GM19240 (cell line): ENCODE results near the gene FBXO2.

Experiments used
- DNase-seq: peaks from one replicate; pipeline ENCODE4 v3.0.0; 2011; ENCODE audit warnings: low spot score; ENCODE audit not compliant: insufficient read length

FBXO2 gene

DNA sequence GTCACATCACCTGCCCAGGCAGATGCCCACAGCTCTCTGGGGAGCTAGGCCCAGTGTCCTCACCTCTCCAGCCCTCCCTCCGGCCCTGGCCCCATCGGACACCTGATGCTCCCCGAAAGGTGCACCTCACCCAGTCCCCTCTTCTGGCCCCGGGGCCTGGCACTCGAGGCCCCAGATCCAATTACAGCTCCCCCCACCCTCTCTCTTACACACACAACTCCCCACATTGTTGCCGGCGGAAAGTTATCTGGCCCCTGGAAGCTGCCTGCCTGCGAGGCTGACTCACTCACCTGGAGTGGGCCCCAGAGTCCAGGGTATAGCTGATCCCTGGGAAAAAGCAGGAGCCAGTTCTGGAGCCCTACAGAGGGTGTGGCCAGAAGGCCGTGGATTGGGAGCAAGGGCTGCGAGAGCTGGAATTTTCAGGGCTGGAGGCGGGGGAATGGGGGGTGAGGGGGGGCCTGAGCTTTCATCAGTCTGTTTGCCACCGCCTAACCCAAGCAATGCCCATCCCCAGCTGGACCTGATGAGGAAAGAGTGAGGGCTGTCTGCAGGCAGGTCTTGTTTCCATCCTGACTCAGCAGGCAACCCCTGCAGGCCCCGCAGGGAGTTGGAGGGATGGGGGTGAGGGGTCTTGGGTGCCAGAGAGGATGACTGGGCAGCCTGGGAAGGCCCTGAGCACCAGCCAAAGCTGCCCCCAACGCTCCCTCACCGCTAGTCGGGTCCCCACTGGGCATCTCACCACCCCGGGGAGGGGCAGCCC, 948 bp downstream of the FBXO2 start:
- no peak for DNase-seq

DNA sequence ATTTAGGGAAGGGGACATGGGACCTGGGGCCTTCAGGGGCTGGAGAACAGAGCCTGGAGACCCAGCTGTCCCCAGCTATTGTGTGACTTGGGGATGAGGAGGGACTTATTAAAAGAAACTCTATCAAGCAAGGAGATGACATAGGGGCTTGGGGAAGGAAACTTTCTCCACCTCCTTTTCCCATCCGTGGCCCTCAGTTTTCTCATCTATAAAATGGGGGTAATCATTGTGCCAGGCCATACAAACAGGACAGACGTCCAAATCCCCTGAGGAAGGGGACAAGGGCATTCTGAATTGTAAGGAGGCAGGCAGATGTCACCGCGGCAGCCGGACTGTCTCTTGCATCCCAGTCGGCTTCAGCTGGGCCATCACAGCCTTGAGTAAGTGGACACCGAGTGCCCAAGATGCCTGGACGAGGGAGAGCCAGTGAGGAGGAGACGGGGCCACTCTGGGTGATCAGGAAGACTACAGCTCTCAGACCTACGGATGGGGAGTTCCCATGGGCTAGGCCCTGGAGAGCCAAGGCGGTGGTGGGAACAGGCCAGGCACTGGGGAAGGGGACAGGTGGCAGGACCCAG, 1.9 kb downstream of the FBXO2 start:
- no peak for DNase-seq

DNA sequence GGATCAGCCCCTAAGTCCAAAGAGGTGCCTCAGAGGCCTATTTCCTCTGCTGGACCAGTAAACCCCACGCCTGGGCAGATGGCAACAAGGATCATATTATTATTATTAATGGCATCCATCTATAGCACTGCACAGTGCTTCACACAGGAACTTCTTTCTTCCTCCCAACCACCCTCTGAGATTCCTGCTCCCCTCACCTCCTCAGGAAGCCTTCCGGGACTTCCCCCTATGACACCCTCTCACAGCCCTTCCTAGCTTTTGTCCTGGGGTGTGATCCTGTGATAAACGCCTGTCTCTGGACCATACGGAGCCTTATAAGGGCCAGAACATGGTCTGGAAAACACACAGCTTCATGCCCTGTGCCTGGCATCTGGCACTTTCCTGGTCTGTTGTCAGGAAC, 3.2 kb downstream of the FBXO2 start:
- no peak for DNase-seq

DNA sequence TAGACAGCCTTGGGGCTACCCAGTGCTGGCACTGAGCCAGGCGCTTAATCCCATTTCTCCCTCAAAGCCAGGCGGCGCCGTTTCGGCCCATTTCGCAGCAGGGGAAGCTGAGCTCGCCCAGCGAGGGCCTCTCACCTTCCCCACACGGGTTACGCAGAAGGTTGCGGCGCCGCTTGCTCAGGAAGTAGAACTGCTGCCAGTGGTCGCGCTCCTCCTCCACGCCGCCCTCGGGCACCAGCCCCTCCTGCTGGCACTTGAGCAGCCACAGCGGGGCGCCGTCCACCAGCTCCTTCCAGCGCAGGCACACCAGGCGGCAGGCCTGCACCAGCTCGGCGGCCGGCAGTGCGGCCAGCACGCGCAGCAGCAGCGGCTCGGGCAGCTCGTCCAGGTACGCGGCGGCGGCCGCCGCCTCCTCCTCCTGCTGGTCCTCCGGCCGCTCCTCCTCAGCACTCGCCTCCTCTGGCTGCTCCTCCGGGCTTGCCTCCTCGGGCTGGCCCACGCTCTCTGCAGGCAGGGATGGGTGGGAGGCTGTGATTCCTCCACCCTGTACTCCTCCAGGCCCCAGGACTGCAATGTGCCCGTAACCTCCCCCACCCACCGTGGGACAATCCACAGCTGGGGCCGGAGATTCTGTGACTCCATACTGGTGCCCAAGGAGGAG, 3.8 kb downstream of the FBXO2 start:
- peak; percentile 45 for DNase-seq

DNA sequence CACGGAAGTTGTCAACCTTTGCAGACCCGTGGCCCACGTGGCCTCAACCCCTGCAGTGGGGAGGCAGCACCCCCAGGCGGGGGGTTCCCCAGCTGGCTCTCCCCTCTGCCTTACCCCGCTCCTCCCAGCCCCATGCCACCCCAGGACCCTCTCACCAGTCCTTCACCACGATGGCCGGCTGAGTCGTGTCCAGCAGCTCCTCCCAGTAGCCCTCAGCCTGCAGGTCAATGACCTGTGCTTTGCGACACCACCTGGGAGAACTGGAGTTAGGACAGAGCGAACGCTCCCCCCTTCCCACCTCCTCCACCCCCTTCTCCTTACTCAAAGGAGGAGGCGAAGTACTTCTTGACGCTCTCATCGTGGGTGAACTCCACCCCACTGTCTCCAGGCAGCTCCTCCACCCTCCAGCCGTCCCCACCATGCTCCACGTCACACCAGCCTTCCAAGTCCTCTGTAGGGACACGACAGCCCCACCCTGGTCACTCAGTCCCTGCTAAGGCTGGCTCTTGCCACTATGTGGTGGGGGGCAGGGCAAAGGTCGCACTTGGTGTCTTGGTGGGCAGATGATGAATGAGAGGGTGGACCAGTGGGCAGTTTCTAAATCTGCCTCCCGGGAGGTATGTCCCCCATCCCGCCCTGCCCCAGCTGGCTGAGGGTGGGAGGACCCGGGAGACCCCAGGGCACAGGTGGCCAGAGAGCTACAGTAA, 4.5 kb downstream of the FBXO2 start:
- DNase-seq, result no peak

DNA sequence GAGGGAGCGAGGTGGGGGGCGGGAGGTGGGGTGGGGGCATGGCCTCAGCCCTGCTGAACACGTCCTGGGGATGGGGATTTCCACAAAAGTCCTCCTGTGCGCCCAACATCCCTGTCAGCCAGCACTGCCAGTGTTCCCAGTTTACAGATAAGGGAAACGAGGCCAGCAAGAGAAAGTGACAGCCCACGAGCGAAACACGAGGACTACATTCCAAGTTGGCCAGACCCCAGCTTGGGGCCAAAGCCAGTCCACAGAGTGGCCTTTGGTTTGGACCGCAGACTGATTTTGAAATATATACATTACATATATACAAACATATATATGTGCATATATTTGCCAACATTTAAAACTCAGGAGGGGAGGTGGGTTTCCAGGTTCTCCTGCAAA, 5.0 kb downstream of the FBXO2 start:
- no peak for DNase-seq

DNA sequence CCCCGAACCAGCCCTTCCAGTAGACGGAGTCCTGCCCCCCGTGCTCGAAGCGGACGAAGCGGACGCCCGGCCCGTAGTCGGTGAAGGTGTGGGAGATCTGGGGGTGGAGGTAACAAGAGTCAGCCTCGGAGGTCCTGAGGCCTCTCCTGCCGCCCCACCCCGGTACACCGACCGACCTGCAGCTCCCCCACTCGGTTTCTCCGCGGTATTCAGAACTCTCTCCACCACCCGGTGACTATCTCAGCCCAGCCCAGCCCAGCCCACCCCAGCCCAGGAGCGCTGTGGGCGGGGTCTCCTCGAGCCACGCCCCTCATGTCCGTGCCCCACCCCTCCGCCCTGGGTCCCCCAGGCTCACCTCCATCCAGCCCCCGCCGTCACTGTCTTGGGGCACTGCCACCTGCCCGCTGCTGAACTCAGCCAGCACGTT, 5.5 kb downstream of the FBXO2 start:
- DNase-seq, result no peak

DNA sequence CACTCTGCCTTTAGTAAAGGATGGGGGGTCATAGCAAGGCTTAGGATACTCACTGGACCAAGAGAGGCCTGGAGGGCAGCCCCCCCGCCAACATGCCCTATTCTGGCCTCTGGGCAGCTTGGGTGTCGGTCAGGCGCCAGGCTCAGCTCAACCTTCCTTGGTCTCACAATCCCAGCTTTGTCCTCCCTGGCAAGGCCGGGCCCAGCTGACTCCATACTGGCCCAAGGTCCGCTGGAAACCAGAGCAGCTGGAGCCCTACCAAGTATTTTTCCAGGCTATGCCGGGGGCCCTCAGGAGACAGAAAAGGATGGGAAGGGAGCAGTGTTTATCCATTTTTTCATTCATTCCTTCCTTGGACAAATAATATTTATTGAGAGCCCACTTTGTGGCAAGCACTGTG, 6.2 kb downstream of the FBXO2 start:
- no peak for DNase-seq

DNA sequence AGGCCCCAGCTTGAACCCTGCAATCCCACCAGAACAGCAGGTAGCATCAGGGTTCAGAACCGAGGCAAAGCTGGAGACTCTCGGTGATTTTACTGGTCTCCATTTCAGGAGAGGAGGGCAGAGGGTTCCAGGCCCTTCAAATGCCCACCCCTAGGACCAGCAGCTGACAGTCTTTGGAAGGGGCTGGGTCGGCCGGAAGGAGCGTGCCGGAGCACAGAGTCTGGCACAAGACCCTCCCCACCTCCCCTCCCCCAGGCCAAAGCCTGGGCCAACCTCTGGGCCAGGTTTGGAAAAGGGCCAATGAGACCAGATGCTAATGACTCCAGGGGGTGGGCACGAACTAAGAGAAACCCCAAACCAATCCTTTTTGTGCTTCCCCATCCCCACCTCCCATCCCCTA, 6.9 kb downstream of the FBXO2 start:
- no peak for DNase-seq

DNA sequence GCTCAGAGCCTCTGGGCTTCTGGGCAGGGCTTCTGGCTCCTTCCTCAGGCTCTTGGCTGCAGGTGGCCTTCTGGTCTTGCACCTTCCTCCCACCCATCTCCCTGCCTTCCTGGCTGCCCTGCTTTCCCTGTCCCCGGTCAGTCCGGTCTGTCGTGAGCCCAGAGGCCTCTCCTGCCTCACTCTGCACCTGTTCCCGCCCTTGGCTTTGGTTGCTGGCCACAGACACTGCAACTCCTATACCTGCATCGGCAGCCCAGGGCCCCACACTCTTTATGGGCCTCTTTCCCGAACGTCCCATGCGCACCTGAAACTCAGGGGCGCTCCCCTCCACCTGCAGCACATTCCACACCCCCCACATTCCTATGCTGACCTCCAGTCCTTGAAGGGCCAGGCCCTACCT, 7.9 kb downstream of the FBXO2 start:
- DNase-seq, result no peak

DNA sequence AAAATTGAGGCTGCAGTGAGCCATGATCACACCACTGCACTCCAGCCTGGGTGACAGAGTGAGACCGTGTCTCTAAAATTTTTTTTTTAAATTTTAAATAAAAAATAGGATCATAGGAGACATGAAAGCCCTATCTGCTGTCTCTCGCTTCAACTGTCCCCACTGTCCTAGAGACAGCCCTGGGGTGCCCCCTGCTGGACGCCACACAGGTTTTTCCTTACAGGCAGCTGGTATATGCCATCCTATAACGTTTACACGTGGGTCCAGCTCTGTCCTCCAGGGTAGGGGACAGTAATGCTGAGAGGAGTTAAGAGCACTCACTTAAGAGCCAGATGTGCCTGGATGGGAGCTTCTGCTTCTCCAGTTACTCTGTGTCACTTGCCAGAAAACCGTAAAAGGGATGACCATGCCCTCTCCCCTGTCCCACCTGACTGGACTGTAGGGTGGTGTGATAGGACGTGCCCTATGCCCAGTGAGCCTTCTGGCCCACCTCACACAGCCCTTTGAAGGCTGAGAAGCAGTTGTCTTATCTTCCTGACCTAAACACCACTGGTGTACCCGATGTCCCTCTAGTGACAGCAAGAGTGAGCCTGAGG, 8.5 kb downstream of the FBXO2 start:
- peak; percentile 59 for DNase-seq

DNA sequence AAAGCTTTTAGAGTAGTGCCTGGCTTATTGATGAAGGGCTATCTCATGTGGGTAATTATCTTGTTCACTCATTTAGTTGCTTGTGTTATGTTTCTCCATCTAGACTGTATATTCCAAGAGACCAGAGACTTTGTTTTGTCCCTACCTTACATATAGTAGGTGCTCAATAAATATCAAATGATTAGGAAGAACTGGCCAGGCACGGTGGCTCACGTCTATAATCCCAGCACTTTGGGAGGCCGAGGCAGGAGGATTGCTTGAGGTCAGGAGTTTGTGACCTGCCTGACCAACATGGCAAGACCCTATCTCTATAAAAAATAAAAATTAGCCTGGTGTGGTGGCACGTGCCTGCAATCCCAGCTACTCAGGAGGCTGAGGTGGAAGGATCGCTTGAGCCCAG, 9.0 kb downstream of the FBXO2 start:
- DNase-seq, result no peak

DNA sequence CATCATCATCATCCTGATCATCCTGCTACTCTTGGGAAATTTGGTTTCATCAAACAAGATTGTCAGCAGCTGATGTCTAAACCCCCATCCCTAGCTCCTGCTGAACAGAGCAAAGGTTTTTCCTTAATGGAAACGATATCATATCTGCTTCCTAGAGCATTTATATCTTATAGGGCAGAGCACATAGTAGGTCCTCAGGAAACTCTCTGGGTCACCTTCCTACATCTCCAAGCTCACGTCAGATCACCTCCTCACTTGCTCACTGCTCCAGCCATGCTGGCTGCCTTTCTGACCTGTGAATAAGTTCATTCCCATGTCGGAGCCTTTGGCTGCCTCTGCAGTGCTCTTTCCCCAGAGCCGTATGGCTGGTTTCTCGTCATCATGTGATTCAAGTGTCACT, 10.4 kb downstream of the FBXO2 start:
- DNase-seq, result no peak

DNA sequence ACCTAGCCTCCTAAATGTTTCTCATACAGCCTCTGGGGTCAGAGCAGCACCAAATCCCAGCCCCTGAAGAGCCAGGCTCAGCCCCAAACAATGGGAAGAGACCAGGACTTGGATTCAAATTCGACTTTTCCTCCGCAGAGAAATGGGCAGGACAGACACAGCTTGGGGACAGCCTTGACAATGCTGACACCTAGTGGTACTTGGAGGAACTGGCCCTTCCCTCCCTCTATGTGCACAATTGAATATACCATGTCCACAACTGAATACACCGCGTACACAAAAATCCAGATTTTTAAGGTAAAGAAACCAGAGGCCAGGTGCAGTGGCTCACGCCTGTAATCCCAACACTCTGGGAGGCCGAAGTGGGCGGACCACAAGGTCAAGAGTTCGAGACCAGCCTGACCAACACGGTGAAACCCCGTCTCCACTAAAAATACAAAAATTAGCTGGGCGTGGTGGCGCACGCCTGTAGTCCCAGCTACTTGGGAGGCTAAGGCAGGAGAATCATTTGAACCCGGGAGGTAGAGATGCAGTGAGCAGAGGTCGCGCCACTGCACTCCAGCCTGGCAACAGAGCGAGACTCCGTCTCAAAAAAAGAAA, 11.7 kb downstream of the FBXO2 start:
- DNase-seq, result peak; percentile 84

DNA sequence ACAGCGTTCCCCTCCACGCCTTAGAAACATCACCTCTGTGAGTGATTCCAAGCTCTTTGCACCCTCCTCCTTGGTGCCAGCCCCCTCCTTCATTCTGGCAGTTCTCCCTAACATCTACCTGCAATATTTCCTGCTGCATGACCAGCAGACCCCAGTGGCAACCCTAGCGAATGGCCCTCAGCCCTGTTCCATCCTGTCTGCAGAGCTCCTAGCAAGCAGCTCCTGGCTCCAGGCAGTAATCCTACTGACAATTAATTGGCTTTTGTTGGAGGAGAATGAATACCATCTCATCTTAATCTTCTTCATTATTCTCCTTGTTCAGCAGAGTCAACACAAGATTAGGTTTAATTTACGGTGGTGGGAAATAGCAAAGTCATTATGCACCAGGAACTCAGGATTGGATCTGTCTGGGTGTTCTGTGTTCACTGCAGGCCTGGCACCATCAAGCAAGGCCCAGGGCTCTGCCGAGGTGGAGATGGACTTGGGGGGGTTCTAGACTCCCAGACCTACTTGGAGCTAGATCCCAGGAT, 12.4 kb downstream of the FBXO2 start:
- DNase-seq, result no peak

DNA sequence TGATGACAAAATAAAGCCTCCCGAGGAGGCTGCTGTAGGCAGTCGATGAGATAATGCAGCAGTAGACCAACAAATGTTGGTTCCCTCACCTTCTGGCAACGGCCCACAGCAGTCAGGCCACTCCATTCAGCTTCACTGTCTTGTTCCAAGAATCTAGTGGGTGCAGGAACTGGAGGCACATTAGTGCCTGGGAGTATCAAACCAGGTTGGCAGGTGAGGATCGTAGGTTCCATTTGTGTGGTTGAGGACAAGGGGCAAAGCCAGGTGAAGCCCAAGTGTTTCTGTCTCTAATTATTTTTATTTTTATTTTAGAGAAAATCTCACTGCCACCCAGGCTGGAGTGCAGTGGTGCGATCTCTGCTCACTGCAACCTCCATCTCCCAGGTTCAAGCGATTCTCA, 13.3 kb downstream of the FBXO2 start:
- no peak for DNase-seq

DNA sequence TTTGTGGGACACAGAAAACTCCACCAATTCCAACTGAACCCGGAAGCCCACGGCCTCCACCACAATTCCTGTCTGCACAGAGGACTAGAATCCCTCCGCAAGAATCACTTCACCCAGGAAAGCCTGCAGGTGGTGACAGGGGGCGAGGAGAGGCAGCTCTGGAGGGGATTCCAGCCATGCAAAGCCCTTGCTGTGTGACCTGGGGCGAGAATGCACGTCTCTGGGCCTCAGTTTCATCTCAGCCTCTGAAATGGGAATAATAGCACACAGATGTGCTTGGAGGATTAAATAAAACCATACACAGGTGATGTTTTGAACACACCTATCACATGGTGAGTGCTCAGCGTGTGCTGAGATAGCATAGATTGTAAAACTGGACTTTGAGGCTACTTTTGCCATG, 14.1 kb downstream of the FBXO2 start:
- DNase-seq, result no peak

DNA sequence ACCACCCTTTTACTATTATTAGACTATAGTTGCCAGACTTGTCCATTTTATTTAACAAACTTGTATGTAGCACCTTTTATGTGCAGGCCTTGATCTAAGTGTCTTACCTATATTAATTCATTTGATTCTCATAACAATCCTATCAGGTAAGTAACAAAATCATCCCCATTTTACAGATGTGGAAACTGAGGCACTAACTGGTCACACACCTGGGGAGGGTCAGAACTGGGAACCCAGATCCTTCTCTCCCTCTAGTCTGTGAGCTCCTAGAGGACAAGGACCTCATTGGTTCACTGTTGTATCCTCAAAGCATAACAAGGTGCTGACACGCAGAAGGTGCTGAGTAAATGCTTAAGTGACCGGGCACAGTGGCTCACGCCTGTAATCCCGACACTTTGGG, 14.9 kb downstream of the FBXO2 start:
- DNase-seq, result no peak

DNA sequence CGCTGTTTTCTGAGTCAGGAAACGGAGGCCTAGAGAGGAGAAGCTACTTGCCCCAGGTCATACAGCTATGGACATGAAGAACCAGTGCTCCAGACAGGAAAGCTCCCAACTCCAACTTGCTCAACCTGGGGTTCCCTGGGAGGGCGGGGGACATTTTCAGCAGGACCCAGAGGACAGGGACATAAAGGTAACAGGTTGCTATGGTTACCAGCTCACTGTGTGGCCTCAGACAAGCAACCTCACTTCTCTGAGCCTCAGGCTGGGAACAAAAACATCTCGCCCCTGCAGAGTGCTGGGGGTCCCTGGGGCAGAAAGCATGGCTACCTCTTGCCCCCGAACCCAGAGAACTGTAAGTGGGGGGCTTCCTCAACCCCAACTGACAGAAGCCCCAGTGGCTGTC, 16.1 kb downstream of the FBXO2 start:
- DNase-seq, result no peak

DNA sequence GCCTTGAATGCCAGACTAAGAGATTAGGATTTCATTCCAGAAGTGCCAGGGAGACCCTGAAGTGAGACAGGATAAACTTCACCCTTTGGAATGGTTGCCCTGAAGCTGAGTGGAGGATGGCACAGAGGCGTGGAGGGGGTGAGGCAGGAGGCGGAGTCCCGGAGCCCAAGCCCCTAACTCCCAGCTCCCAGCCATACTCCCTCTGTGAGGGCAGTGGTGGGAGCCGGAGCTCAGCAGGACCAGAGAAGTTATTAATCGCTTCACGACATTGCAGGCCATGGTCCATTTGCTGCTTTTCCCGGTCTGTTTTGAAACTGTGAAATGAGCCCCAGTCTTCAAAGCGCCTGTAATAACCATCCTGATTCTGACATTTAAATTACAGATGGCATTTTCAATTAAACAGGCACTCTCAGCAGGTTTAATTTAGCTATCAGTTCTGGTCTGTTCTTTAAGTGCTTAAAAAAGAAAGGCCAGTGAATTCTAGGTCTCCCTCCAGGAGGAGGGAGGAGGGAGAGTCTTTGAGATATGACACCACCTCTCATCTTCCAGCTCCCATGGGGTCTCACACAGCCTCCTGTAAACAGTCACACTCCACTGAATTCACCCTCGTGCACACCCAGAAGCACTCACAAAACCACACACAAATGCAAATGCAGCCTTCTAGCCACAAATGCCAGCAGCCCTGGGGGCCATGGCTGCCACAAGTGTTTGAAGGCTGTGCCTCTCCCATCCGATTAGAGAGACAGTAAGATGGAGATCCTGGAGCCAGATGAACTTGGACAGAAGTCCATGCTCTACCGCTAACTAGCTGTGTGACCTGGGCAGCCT, 19.6 kb downstream of the FBXO2 start:
- no peak for DNase-seq
